Bronchial epithelial cell (primary cell): ENCODE data around the gene CLCN4. TPM values are rescaled to one million over a fixed set of nuclear protein-coding genes. Genes with fewer than 3 reads are reported as not detected.

Source experiments
- DNase-seq: peaks from one replicate; pipeline ENCODE4 v3.0.0-alpha.2; 2010; ENCODE audit warnings: low read depth
- FAIRE-seq: peaks from 2 replicates; lab custom pipeline; 2011; peaks lifted over from hg19 to GRCh38; lab: Jason Lieb, UNC
- H3K27me3 ChIP-seq: 2 replicates; pipeline ENCODE4 v1.5.1; 2011; ENCODE audit warnings: low read length; ENCODE audit not compliant: control insufficient read depth, insufficient read depth
- H3K36me3 ChIP-seq: 2 replicates; pipeline ENCODE4 v1.5.1; 2011; ENCODE audit warnings: low read length; ENCODE audit not compliant: control insufficient read depth, insufficient read depth
- H3K4me3 ChIP-seq: 2 replicates; pipeline ENCODE4 v1.5.1; 2011; ENCODE audit warnings: mild to moderate bottlenecking, low read depth, low read length, control low read depth
- total RNA-seq: library from RNA; depleted of rRNA; stranded (reverse); fragments of >200 nt; gene quantifications from 2 replicates; pipeline ENCODE4 v1.2.1, GENCODE V29; 2014
- TF ChIP-seq, protein P1 (sequence below): IDR thresholded peaks from 2 replicates; pipeline ENCODE4 v1.5.1; 2011; ENCODE audit warnings: mild to moderate bottlenecking, moderate library complexity, low read length, control low read depth, inconsistent platforms; ENCODE audit not compliant: insufficient read depth, severe bottlenecking

The CLCN4 gene
- total RNA-seq, 1 donor from 2014 or later, result 1.3 TPM

DNA sequence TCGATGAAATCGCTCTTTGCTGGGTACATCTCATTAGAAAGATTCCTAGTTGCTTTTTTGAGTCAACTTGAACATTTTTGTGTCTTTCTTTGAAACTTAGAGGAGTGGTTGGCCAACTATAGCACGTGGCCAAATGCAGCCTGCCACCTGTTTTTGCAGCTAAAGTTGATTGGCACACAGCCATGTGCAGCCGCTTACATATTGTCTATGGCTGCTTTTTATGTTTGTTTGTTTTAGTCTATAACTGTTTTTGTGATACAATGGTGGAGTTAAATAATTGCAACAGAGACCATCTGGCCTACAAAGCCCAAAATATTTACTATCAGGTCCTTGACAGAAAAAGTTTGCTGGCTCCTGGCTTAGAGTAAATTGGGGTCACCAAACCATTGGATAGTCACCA lies 86.3 kb downstream of the CLCN4 start:
- no peaks in the 10 kb centered on the region for H3K36me3 ChIP-seq
- TF ChIP-seq, protein P1, sequence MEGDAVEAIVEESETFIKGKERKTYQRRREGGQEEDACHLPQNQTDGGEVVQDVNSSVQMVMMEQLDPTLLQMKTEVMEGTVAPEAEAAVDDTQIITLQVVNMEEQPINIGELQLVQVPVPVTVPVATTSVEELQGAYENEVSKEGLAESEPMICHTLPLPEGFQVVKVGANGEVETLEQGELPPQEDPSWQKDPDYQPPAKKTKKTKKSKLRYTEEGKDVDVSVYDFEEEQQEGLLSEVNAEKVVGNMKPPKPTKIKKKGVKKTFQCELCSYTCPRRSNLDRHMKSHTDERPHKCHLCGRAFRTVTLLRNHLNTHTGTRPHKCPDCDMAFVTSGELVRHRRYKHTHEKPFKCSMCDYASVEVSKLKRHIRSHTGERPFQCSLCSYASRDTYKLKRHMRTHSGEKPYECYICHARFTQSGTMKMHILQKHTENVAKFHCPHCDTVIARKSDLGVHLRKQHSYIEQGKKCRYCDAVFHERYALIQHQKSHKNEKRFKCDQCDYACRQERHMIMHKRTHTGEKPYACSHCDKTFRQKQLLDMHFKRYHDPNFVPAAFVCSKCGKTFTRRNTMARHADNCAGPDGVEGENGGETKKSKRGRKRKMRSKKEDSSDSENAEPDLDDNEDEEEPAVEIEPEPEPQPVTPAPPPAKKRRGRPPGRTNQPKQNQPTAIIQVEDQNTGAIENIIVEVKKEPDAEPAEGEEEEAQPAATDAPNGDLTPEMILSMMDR, result no peak
- H3K4me3 ChIP-seq, result no peak overlapping the region
- FAIRE-seq (no peak), DNase-seq (no peak)
- no peaks in the 10 kb centered on the region for H3K27me3 ChIP-seq

DNA sequence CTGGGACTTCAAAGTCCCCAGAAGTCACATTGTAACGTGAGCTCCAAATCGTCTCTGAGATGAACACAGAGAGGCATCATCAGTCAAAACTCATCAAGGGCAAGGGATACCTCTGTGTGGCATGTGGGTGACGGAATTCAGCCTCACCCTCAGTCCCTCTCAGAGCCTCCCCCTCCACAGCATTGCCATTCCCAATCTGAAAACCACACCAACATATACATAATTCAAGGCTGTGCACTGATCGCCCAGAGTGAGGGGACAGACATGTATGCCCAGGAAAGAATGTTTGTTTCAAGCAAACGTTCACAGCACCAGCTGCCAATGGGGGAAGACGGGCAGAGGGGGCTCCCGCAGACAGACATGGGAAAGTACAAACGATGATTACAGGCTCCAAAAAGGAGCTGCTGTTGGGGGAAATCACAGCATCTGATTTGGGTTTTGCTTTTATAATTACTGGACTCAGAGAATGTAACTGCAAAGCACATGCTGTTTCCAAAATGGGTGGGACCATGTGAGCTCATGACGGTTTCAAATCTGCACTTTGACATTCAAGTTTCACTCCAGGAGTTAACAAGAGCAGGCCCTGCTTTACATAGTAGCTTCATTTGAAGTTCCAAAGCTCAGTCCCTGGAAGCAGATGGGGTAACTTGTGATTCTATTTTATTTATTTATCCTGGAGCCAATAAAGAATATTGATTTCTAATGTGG lies 88.3 kb downstream of the CLCN4 start:
- H3K27me3 ChIP-seq, result no peaks in the 10 kb centered on the region
- TF ChIP-seq, protein P1, result no peak
- H3K4me3 ChIP-seq, result no peak overlapping the region
- H3K36me3 ChIP-seq, result no peaks in the 10 kb centered on the region
- FAIRE-seq (no peak), DNase-seq (no peak)

DNA sequence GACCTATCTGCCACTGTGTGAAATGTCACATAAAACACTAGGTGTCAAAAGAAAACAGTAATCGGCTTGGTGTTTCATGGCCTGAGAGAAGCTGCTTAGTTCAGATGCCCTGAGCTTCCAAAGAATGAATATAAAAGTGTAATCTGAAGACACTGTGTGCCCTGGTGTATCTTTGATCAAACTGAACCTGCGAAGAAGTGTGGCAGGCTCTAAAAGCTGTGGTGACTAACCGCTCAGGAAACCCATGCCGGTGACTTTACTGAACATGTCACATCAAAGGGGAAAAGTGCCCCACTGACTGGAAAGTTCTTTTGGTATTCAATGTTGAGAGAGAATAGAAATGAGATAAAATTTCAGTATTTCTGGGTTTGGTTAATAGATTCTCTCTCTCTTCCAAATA lies 89.1 kb downstream of the CLCN4 start:
- H3K4me3 ChIP-seq, result no peak overlapping the region
- H3K36me3 ChIP-seq, result no peaks in the 10 kb centered on the region
- FAIRE-seq, result no peak
- H3K27me3 ChIP-seq, result no peaks in the 10 kb centered on the region
- no peak for DNase-seq
- TF ChIP-seq, protein P1, result no peak

DNA sequence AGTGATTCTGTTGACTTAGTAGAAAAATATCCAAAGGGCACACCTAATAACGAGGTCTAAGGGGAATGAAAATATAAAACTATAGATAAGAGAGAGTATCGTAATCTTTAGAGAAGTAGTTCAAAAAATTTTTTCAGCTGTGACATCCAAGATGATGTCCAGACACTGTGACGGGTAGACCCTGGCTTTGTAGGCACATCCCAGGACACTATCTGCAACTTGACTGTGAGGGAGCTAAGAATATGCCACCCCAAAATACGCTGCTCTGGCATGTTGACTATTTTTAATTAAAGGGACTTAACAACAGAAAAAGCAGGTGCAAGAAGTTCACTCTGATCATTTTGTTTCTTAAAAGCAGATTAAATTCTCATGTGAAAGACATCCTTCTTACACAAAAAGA lies 89.5 kb downstream of the CLCN4 start:
- no peaks in the 10 kb centered on the region for H3K27me3 ChIP-seq
- FAIRE-seq, result no peak
- no peak overlapping the region for H3K4me3 ChIP-seq
- no peak for DNase-seq
- no peaks in the 10 kb centered on the region for H3K36me3 ChIP-seq
- TF ChIP-seq, protein P1, result no peak

DNA sequence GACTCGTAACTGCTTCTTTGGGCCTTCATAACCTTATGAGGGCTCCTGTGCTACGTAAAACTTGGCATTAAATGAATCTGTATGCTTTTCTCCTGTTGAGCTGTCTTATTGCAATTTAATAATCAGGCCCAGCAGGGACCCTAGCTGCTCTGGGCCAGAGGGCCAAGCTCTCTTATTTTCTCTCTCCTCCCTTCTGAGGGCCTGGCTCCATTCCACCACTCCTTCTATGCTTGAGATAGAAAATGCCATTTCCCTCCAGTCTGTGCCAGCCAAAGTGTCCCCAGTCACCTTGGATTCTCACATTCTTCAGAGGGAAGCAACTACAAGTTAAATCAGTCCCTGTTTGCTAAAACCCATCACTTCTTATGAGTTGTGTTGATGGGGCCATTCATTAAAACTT lies 90.1 kb downstream of the CLCN4 start:
- no peak for FAIRE-seq
- Histone ChIP-seq H3K36me3 (no peaks in the 10 kb centered on the region), H3K27me3 (no peaks in the 10 kb centered on the region), H3K4me3 (no peak overlapping the region)
- DNase-seq, result no peak
- TF ChIP-seq, protein P1, result no peak

DNA sequence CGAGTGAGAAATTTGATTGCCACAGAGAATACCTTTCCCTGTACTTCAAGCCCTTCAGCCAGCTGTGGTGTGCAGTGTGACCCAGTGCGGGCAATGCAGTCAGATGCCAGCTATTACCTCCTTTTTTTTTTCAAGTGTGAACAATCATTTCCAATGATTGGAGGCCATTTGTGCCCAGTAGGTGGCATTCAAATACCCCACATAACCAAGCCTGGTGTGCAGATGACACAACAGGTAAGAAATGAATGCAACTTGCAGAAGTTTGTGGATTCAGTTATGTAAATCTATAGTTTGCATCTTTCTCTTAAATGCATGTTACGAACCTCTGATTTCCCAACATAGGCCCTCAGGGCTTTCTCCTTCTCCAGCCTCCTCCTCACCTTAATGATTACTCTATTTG lies 98.0 kb downstream of the CLCN4 start:
- peak; percentile 42 for DNase-seq
- TF ChIP-seq, protein P1, result peak; percentile 27
- Histone ChIP-seq H3K4me3 (no peak overlapping the region), H3K27me3 (no peaks in the 10 kb centered on the region), H3K36me3 (no peaks in the 10 kb centered on the region)
- FAIRE-seq, result no peak
